Endometrial microvascular endothelial cells (primary cell): Measurements from ENCODE around the gene FN1. TPM values are rescaled to one million over a fixed set of nuclear protein-coding genes. Genes with fewer than 3 reads are reported as not detected.

Experiments
- in situ Hi-C: cut with HindIII; loops from 2 replicates; pipeline ENCODE4 v1.10.0; 2017; ENCODE audit warnings: low sequenced_read_pairs, low pct_unique_long_range_greater_than_20kb; ENCODE audit errors: inconsistent ontology term
- total RNA-seq: library from RNA; depleted of rRNA; stranded (reverse); fragments of >200 nt; gene quantifications from one replicate; pipeline ENCODE4 v1.2.3, GENCODE V29; 2015; ENCODE audit errors: inconsistent ontology term

Gene FN1
- total RNA-seq, 1 donor from 2014 or later: 1,342 TPM

GRCh38 chr2:215447673-215448081 lies 11.8 kb upstream of the FN1 start:
- in situ Hi-C loops: no loop called here

- in situ Hi-C loops: no loop called here
Measured at GRCh38 chr2:215447056-215447455, 11.2 kb upstream of the FN1 start.

- in situ Hi-C loops: no loop called here
Measured at GRCh38 chr2:215442401-215442787, 6.5 kb upstream of the FN1 start.

GRCh38 chr2:215441560-215442400 lies 5.9 kb upstream of the FN1 start:
- in situ Hi-C loops: no loop called here

- in situ Hi-C loops: no loop called here
Measured at GRCh38 chr2:215439980-215440512, 4.2 kb upstream of the FN1 start.

- in situ Hi-C loops: no loop called here
Measured at GRCh38 chr2:215439404-215439803, 3.5 kb upstream of the FN1 start.

- in situ Hi-C loops: no loop called here
Measured at GRCh38 chr2:215437614-215438013, 1.7 kb upstream of the FN1 start.

GRCh38 chr2:215436705-215437565 lies 1.1 kb upstream of the FN1 start:
- in situ Hi-C loops: no loop called here

GRCh38 chr2:215435280-215435869 lies 493 bp downstream of the FN1 start:
- in situ Hi-C loops: no loop called here

GRCh38 chr2:215434447-215435279 lies 1.2 kb downstream of the FN1 start:
- in situ Hi-C loops: no loop called here

GRCh38 chr2:215432759-215433594 lies 2.9 kb downstream of the FN1 start:
- in situ Hi-C loops: no loop called here

- in situ Hi-C loops: no loop called here
Measured at GRCh38 chr2:215431778-215432758, 3.8 kb downstream of the FN1 start.

- in situ Hi-C loops: no loop called here
Measured at GRCh38 chr2:215431290-215431689, 4.6 kb downstream of the FN1 start.

GRCh38 chr2:215430528-215431187 lies 5.2 kb downstream of the FN1 start:
- in situ Hi-C loops: no loop called here

- in situ Hi-C loops: no loop called here
Measured at GRCh38 chr2:215429424-215429823, 6.4 kb downstream of the FN1 start.
